ENCODE results near the gene IGFL3. TPM values are rescaled to one million over a fixed set of nuclear protein-coding genes. Genes with fewer than 3 reads are reported as not detected.

Gene IGFL3
- total RNA-seq, 1 donor from 2014 or later = not detected

- DNase-seq (ENCODE audit: low read depth) = no peak
- Histone ChIP-seq H3K27me3 (ENCODE audit: control insufficient read depth, insufficient read depth, low read length) (peaks cover 10% of the 10 kb centered on the region), H3K36me3 (ENCODE audit: control insufficient read depth, insufficient read depth, low read length) (no peaks in the 10 kb centered on the region), H3K4me3 (ENCODE audit: low read depth, low read length) (no peak overlapping the region)
- TF ChIP-seq CTCF (IDR thresholded peaks at IDR 0.05; ENCODE audit: insufficient read depth, low read length, poor library complexity, severe bottlenecking) = no peak
These were observed 30.7 kb upstream of the IGFL3 start for GRCh38 chr19:46155237-46155636.

GRCh38 chr19:46150606-46151005 lies 26.1 kb upstream of the IGFL3 start:
- Histone ChIP-seq H3K36me3 (ENCODE audit: control insufficient read depth, insufficient read depth, low read length) (no peaks in the 10 kb centered on the region), H3K27me3 (ENCODE audit: control insufficient read depth, insufficient read depth, low read length) (peaks cover 13% of the 10 kb centered on the region), H3K4me3 (ENCODE audit: low read depth, low read length) (no peak overlapping the region)
- DNase-seq (ENCODE audit: low read depth) = no peak
- no peak for TF ChIP-seq CTCF (IDR thresholded peaks at IDR 0.05; ENCODE audit: insufficient read depth, low read length, poor library complexity, severe bottlenecking)

- H3K36me3 ChIP-seq (ENCODE audit: control insufficient read depth, insufficient read depth, low read length) = no peaks in the 10 kb centered on the region
- TF ChIP-seq CTCF (IDR thresholded peaks at IDR 0.05; ENCODE audit: insufficient read depth, low read length, poor library complexity, severe bottlenecking) = no peak
- no peak for DNase-seq (ENCODE audit: low read depth)
- no peak within 1 kb of the TSS for H3K4me3 ChIP-seq (ENCODE audit: low read depth, low read length)
- H3K27me3 ChIP-seq (ENCODE audit: control insufficient read depth, insufficient read depth, low read length) = peaks cover 10% of the 10 kb centered on the region
These were observed 23.4 kb upstream of the IGFL3 start, which contains the start of gene IGFL2 for GRCh38 chr19:46147791-46148288. Gene IGFL2 (plus strand): TSS chr19:46148238. CDS start chr19:46148279, 41 bp downstream.

- no peak overlapping the region for H3K4me3 ChIP-seq (ENCODE audit: low read depth, low read length)
- H3K36me3 ChIP-seq (ENCODE audit: control insufficient read depth, insufficient read depth, low read length) = no peaks in the 10 kb centered on the region
- TF ChIP-seq CTCF (IDR thresholded peaks at IDR 0.05; ENCODE audit: insufficient read depth, low read length, poor library complexity, severe bottlenecking) = no peak
- peaks cover 10% of the 10 kb centered on the region for H3K27me3 ChIP-seq (ENCODE audit: control insufficient read depth, insufficient read depth, low read length)
- DNase-seq (ENCODE audit: low read depth) = no peak
These were observed 22.8 kb upstream of the IGFL3 start for GRCh38 chr19:46147166-46147740.

GRCh38 chr19:46144756-46145155 lies 20.3 kb upstream of the IGFL3 start:
- DNase-seq (ENCODE audit: low read depth) = no peak
- Histone ChIP-seq H3K27me3 (ENCODE audit: control insufficient read depth, insufficient read depth, low read length) (peaks cover 7% of the 10 kb centered on the region), H3K4me3 (ENCODE audit: low read depth, low read length) (no peak overlapping the region), H3K36me3 (ENCODE audit: control insufficient read depth, insufficient read depth, low read length) (no peaks in the 10 kb centered on the region)
- TF ChIP-seq CTCF (IDR thresholded peaks at IDR 0.05; ENCODE audit: insufficient read depth, low read length, poor library complexity, severe bottlenecking) = no peak

GRCh38 chr19:46142294-46142693 lies 17.8 kb upstream of the IGFL3 start:
- TF ChIP-seq CTCF (IDR thresholded peaks at IDR 0.05; ENCODE audit: insufficient read depth, low read length, poor library complexity, severe bottlenecking) = no peak
- H3K4me3 ChIP-seq (ENCODE audit: low read depth, low read length) = no peak overlapping the region
- peaks cover 5% of the 10 kb centered on the region for H3K27me3 ChIP-seq (ENCODE audit: control insufficient read depth, insufficient read depth, low read length)
- DNase-seq (ENCODE audit: low read depth) = no peak
- no peaks in the 10 kb centered on the region for H3K36me3 ChIP-seq (ENCODE audit: control insufficient read depth, insufficient read depth, low read length)

Data from kidney epithelial cell (primary cell).